A673 (cell line): ENCODE measurements around the gene PDE11A.

Experiments
- CTCF ChIP-seq: fragments of 300-800, 200-600 bp; sonication (generic); conservative IDR thresholded peaks from 2 replicates; pipeline ENCODE4 v1.5.1; 2017; ENCODE audit warnings: low read depth, mild to moderate bottlenecking, antibody characterized with exemption, low read length, moderate library complexity, mixed read lengths
- EZH2 ChIP-seq: fragments of 200-600 bp; sonication (generic); IDR thresholded peaks from 2 replicates; pipeline ENCODE4 v1.6.1; 2017; ENCODE audit warnings: borderline replicate concordance, low read depth, mild to moderate bottlenecking, mixed read lengths, antibody characterized with exemption, low read length; ENCODE audit not compliant: poor library complexity, severe bottlenecking

- TF ChIP-seq CTCF, result no peak
- TF ChIP-seq EZH2, result no peak
Measured at GRCh38 chr2:177595126-177595845, 477.3 kb downstream of the PDE11A start.
